GM19468 (cell line): ENCODE results near the gene TEX54.
"Not testable (repeated sequence)": the region's sequence is repeated elsewhere in the genome, so short reads cannot be mapped to it uniquely, and the experiment has no call there.

ENCODE experiments used
- ATAC-seq: cut with Tn5 transposase; IDR thresholded peaks from one replicate; pipeline ENCODE4 v1.9.1; 2021; ENCODE audit warnings: mild to moderate bottlenecking, moderate library complexity, moderate number of reproducible peaks; ENCODE audit not compliant: unreplicated experiment; ENCODE audit errors: extremely low read depth

Gene TEX54

DNA sequence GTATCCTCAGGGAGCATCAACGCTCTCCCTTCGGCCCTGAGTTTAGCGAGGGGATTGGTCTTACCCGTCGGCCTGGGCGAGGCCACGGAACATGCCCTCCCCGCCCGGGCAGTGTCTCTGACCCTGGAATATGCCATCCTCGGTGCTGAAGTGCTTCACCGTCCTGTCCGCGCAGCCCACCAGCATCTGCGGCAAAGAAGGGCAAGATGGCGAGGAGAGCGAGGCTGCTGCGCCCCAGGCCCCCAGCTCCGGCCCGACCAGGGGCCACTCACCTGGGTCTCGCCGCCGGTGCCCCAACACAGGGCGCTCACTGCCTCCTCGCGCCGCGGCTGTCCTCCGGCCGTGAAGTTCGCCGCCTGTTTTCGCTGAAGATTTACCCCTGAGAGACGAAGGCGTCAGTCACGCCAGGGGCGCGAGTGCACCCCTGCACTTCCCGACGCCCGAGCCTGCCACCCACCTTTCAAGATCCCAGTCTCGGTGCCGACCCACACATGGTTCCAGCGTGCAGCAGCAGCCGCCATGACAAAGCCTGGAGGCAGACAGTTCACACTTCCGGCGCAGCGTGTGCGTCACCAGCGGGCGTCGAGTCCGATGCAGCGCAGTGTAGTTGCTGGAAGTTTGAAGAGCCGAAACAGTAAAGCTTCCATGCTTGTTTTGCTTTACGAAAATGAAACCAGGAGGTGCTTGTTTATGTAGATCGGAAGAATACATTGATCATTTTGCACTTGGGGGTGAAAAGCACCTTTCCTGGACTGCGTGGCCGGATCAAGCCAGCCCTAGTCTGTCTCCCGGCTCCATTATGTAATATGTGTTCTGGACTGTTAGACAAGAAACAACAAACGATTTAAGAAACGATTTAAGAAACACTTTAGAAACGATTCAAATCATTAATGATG lies 6.7 kb upstream of the TEX54 start, which contains the start of gene WDR74:
TSS of gene WDR74 (minus strand) at position 541 of the 896 bp plus-strand sequence. CDS start at position 521, 20 bp downstream.
- ATAC-seq: peak; percentile 31

DNA sequence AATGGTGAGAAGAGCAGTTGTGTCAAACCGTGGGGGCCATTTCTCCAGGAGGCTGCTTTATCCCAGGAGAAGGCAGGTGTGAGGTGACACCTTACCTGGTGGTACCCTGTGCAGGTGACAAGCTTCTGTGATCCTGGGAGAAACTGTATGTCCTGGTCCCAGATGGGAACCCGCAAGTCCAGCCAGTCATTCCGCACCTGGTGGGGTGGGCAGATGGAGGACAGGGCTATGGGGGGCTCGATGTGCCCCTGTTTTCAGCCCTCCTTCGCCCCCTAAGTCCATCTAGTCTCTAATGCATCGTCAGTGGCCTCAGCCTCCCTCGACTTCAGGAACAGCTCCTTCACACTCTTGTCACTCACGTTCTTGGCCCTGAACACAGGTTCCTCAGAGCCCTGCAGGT lies 2.7 kb upstream of the TEX54 start:
- no peak for ATAC-seq

DNA sequence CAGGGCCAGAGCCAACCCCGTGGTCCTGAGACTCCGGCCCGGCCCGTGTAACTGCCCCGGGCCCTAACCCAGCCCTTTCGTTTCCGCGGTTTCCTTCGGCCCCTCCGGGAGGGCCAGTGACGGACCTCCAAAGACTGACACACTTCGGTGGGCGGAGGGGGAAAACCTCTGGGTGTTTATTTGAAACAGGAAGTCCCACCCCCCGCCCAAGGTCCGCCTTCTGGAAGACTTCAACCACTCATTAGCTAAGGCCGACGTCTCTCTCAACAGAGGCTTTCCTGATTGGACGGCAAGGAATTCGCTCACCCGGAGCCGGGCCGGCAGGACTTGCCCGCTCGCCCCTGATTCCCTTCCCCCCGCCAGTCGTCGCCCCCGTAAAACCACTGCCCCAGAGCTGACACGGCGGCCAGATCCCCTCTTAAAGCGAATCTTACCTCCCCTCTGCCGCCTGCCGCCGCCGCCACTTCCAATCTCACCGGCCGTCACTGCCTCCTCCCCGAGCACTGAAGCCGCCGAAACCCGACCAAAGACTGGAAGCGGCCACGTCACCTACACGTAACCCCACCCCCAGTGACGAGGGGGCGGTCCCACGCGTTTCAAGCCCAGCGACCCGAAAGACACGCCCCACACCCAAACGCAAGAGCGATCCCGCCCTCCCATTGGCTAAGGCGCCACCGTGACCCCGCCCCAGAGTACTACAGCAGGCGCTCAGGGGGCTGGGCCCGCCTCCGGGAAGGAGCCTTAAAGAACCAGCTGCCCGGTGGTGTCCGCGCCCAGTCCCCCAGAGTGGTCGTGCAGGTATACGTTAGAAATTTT lies 913 bp downstream of the TEX54 start, which contains the start of gene STX5:
TSS of gene STX5 (minus strand) at position 532 of the 816 bp plus-strand sequence. CDS start 808 bp downstream, outside the sequence.
- peak; percentile 70 for ATAC-seq

- no peak for ATAC-seq
Measured at GRCh38 chr11:62830904-62831519, 1.6 kb downstream of the TEX54 start.

DNA sequence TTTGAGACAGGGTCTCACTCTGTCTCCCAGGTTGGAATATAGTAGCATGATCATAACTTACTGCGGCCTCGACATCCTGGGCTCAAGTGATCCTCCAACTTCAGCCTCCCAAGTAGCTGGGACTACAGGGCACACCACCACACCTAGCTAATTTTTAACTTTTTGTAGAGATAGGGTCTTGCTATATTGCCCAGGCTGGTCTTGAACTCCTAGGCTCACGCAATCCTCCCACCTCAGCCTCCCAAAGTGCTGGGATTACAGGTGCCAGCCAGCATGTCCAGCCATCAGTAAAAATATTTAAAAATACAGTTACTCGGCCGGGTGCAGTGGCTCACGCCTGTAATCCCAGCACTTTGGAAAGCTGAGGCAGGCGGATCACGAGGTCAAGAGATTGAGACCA lies 4.5 kb downstream of the TEX54 start:
- ATAC-seq: not testable (repeated sequence)

DNA sequence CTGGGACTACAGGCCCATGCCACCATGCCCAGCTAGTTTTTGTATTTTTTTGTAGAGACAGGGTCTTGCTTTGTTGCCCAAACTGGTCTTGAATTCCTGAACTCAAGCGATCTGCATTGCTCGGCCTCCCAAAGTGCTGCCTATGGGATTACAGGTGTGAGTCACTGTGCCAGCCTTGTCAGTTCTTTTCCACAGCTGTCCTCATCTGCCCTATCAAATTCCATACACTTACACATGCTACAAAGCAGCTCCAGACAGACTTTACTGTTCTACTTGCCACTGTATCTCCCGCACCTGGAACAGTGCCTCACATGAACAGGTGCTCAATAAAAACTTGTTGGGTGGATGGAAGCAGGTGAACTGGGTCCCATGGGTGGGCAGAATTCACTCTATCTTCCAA lies 9.0 kb downstream of the TEX54 start:
- no peak for ATAC-seq

GRCh38 chr11:62817129-62817528 lies 15.5 kb downstream of the TEX54 start:
- ATAC-seq: no peak

DNA sequence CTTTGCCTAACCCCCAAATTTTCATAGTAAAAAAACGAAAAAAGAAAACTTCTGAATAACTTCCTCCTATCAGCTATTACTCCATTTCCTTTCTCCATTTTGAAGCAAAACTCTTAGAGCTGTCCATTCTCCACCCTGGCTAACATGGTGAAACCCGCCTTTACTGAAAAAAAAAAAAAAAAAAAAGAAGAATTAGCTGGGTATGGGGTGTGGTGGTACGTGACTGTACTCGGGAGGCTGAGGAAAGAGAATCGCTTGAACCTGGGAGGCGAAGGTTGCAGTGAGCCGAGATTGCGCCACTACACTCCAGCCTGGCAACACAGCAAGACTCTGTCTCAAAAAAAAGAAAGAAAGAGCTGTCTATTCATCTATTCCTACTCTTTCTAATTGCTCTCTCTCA lies 16.1 kb downstream of the TEX54 start:
- no peak for ATAC-seq

GRCh38 chr11:62811659-62812058 lies 21.0 kb downstream of the TEX54 start:
- no peak for ATAC-seq

DNA sequence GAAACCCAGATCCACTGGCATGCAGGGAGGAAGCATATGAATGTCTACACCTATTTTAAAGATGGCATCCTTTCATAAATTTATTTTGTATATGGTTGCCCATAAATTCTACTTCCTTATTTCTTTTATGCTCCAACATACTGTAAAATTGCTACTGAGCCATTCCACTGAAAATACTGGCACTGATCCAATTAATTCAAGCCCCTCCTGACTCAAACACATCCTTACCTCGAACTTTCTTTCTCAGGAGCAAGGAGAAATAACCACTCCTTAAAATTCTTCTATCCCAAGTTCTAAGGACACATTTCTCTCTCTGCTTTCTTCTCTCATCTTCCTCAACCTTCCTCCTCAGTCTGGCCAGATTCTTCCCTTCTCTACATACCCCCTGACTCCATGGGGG lies 21.9 kb downstream of the TEX54 start:
- ATAC-seq: no peak

DNA sequence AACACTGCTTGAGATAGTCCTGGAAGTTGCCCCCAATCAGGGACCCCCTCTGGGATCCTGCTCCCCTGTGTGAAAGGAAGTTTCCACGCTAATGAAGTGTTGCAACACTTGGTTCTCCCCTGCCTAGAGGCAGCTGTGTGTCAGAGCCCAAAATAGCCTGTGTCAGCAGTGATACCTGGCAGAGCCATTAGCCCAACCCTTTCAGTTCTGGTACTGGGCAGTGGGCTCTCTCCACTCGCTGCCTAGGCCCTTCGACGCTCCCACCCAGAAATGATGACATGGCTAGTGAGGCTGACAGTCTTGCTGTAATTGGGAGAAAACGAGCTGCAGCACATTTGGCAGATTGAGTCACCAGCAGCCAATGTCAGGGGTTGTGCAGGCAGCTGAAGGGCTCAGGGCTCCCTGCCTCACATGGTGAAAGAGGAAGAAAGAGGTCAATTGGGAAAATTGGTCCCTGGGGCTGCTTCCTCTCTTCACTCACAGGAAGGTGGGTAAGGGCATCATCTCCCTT lies 26.0 kb downstream of the TEX54 start:
- no peak for ATAC-seq

GRCh38 chr11:62805961-62806441 lies 26.6 kb downstream of the TEX54 start:
- ATAC-seq: no peak

DNA sequence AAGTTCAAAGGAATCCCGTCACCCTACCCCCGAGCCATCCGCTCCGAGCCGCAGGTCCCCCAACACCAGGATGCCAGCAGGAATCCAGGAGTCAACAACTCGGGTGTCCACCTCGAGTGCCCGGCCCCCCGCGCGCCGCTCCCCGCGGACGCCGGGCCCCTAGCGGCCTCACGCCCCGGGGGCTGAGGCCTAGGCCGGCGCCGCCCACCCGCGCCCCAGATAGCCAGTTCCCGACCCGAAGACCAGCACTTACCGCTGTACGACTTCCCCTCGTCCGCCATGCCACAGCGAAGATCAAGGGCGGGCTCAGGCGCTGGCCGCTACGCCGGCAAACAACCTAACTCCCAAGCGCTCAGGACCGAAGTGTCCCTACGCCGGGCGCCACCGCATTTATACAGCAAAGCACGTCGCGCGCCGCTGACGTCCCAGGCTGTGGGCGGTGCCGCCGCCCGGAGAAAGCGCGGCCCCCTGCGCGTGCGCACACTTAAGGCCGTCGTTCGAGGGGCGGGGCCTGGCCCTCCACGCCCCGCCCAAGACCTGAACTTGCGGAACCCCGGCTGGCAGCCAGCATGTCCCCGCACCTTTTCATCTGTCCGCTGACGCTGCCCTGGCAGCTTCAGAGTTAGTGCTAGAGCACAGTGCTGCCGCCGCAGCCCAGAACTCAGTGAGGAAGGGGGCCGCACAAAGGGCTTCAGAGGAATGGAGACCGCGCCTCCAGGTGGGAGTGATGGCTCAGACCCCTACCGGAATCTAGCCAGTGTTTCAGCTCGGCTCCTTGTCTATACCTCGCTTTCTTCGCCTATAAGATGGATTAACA lies 27.4 kb downstream of the TEX54 start, which contains the start of gene NXF1:
TSS of gene NXF1 (minus strand) at position 365 of the 817 bp plus-strand sequence. CDS start at position 281, 84 bp downstream.
- peak; percentile 65 for ATAC-seq

- ATAC-seq: no peak
Measured at GRCh38 chr11:62804310-62805075, 28.1 kb downstream of the TEX54 start.

- ATAC-seq: no peak
Measured at GRCh38 chr11:62801071-62801470, 31.6 kb downstream of the TEX54 start.

- ATAC-seq: no peak
Measured at GRCh38 chr11:62799486-62799885, 33.2 kb downstream of the TEX54 start.

DNA sequence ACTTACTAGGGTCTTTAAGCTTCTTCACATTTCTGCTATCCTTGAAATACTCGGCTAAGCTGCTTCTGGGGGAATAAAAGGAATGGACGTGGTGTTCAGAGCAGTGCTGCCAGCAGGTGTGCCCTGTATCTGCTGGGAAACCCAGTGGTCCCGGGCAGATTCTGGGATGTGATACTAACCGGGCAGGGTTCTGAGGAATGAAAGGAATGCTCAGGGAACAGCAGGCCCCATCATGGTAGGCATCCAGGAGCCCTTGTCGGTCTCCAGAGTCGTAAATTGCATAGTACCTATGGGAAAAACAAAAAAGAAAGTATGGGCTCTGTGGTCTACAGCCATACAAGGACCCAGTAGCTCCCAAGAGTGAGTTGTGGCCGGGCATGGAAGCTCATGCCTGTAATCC lies 36.4 kb downstream of the TEX54 start:
- no peak for ATAC-seq

- no peak for ATAC-seq
Measured at GRCh38 chr11:62794201-62794775, 38.4 kb downstream of the TEX54 start.
